CD14-positive monocyte (primary cell): ENCODE measurements around the gene SSNA1. TPM values are rescaled to one million over a fixed set of nuclear protein-coding genes. Genes with fewer than 3 reads are reported as not detected.
A peak's percentile ranks its signal among the peaks of the same experiment; 100 is the strongest.

ENCODE experiments used
- DNase-seq, 3 donors: peaks; one replicate each; pipeline ENCODE4 v3.0.0-alpha.2; 2011 to 2022
- H2AFZ ChIP-seq: 2 replicates; pipeline ENCODE4 v1.6.0; 2012; ENCODE audit warnings: mild to moderate bottlenecking, low read depth, low read length, inconsistent platforms; ENCODE audit not compliant: insufficient read depth, poor library complexity, severe bottlenecking
- H3K27ac ChIP-seq, 2 donors: 1 replicate in 1 of 2; 2 replicates in 1 of 2; pipeline ENCODE4 v1.5.1; 2012 to 2013; ENCODE audit warnings: low read length in 2 of 2, control low read depth in 1 of 2, inconsistent platforms in 1 of 2, low read depth in 1 of 2, mild to moderate bottlenecking in 1 of 2
- H3K27me3 ChIP-seq, 2 donors: one replicate each; pipeline versions ENCODE4 v1.6.0 to v1.6.1; 2011 to 2013; ENCODE audit warnings: low read length in 2 of 2; ENCODE audit not compliant: control insufficient read depth in 2 of 2, insufficient read depth in 2 of 2
- H3K36me3 ChIP-seq, 2 donors: replicated peaks in 1 of 2; 1 replicate in 1 of 2; 2 replicates in 1 of 2; pipeline versions ENCODE4 v1.5.1 to v1.6.1; 2012 to 2013; ENCODE audit warnings: low read length in 2 of 2, control low read depth in 1 of 2, inconsistent platforms in 1 of 2, mild to moderate bottlenecking in 1 of 2; ENCODE audit not compliant: insufficient read depth in 2 of 2, control insufficient read depth in 1 of 2
- H3K4me1 ChIP-seq, 2 donors: 1 replicate in 1 of 2; 2 replicates in 1 of 2; pipeline versions ENCODE4 v1.5.1 to v1.6.1; 2012 to 2013; ENCODE audit warnings: low read length in 2 of 2, control low read depth in 1 of 2, inconsistent platforms in 1 of 2, mild to moderate bottlenecking in 1 of 2, moderate library complexity in 1 of 2; ENCODE audit not compliant: insufficient read depth in 2 of 2, control insufficient read depth in 1 of 2
- H3K4me2 ChIP-seq: replicated peaks from 2 replicates; pipeline ENCODE3; 2012; ENCODE audit warnings: low read length, moderate library complexity, mild to moderate bottlenecking; ENCODE audit not compliant: poor library complexity, severe bottlenecking; ENCODE audit errors: extremely low read depth
- H3K4me3 ChIP-seq, 3 experiments: fragments of 200-600 bp in 1 of 3; sonication (generic) in 1 of 3; replicated peaks in 1 of 3; 1 replicate in 2 of 3; 2 replicates in 1 of 3; pipeline ENCODE4 v1.5.1; 2011 to 2013; ENCODE audit warnings: low read length in 3 of 3, mild to moderate bottlenecking in 3 of 3, control low read depth in 2 of 3, low read depth in 2 of 3, inconsistent platforms in 1 of 3, moderate library complexity in 1 of 3
- H3K79me2 ChIP-seq: 2 replicates; pipeline ENCODE4 v1.6.0; 2012; ENCODE audit warnings: mild to moderate bottlenecking, control low read depth, inconsistent platforms, low read length, moderate library complexity; ENCODE audit not compliant: insufficient read depth
- H3K9ac ChIP-seq: 2 replicates; pipeline ENCODE4 v1.6.0; 2017; ENCODE audit warnings: low read length, mild to moderate bottlenecking; ENCODE audit not compliant: insufficient read depth, poor library complexity, severe bottlenecking
- H3K9me3 ChIP-seq, 2 donors: replicated peaks in 1 of 2; 1 replicate in 1 of 2; 2 replicates in 1 of 2; pipeline versions ENCODE4 v1.5.1 to v1.6.1; 2012 to 2013; ENCODE audit warnings: low read length in 2 of 2, control low read depth in 1 of 2; ENCODE audit not compliant: control insufficient read depth in 1 of 2, insufficient read depth in 1 of 2
- H4K20me1 ChIP-seq: 2 replicates; pipeline ENCODE4 v1.6.0; 2012; ENCODE audit warnings: mild to moderate bottlenecking, low read length, control low read depth, moderate library complexity; ENCODE audit not compliant: insufficient read depth
- H3K27ac Mint-ChIP-seq, 7 donors: one replicate each; pipeline ENCODE4 v1.8.0; 2020; ENCODE audit warnings: mild to moderate bottlenecking in 7 of 7, mixed read lengths in 7 of 7, moderate library complexity in 6 of 7, inconsistent platforms in 2 of 7
- H3K27me3 Mint-ChIP-seq, 3 donors: one replicate each; pipeline ENCODE4 v1.8.0; 2021 to 2022; ENCODE audit warnings: low read depth in 3 of 3, mild to moderate bottlenecking in 3 of 3, mixed read lengths in 3 of 3, moderate library complexity in 3 of 3, inconsistent platforms in 1 of 3
- H3K36me3 Mint-ChIP-seq, 2 donors: one replicate each; pipeline ENCODE4 v1.8.0; 2020; ENCODE audit warnings: mixed read lengths in 2 of 2, inconsistent platforms in 1 of 2, mild to moderate bottlenecking in 1 of 2
- H3K4me1 Mint-ChIP-seq: one replicate; pipeline ENCODE4 v1.8.0; 2020; ENCODE audit warnings: mild to moderate bottlenecking, mixed read lengths
- H3K4me3 Mint-ChIP-seq, 2 donors: one replicate each; pipeline ENCODE4 v1.8.0; 2020; ENCODE audit warnings: mild to moderate bottlenecking in 2 of 2, mixed read lengths in 2 of 2, moderate library complexity in 1 of 2
- H3K9me3 Mint-ChIP-seq, 7 donors: one replicate each; pipeline ENCODE4 v1.8.0; 2020 to 2022; ENCODE audit warnings: mixed read lengths in 7 of 7, mild to moderate bottlenecking in 6 of 7, moderate library complexity in 6 of 7, inconsistent platforms in 2 of 7
- CTCF ChIP-seq: fragments of 200-600 bp; IDR thresholded peaks from one replicate; pipeline ENCODE4 v1.8.0; 2022; ENCODE audit warnings: antibody characterized with exemption, mild to moderate bottlenecking
- WGBS: methylation state at CpG from one replicate; pipeline ENCODE4 v1.1.5; 2013; ENCODE audit warnings: missing lambda C conversion rate; ENCODE audit not compliant: insufficient coverage; 5-methylcytosine and 5-hydroxymethylcytosine counted together
- intact Hi-C, 2 donors: fragments of 100-400 bp; cut with micrococcal nuclease; formaldehyde crosslinking; loops; one replicate each; pipeline versions ENCODE4 v1.15.0 to v1.15.1; 2023
- polyA plus RNA-seq, 3 donors: library from polyadenylated mRNA; depleted of rRNA in 1 of 3; unstranded in 2 of 3; stranded (reverse) in 1 of 3; fragments of 300-500 nt in 2 of 3; fragments of >200 nt in 1 of 3; fragmentation: Illumina TruSeq in 2 of 3; gene quantifications; 1 replicate in 2 of 3; 2 replicates in 1 of 3; pipeline ENCODE4 v1.2.3, GENCODE V29; 2012 to 2021

SSNA1 gene
- polyA plus RNA-seq, 3 donors = 87.0 to 118 (median 98.3) TPM

- peak overlapping the region; percentile 46 for H2AFZ ChIP-seq
Observed at GRCh38 chr9:137162505-137163364, 25.7 kb upstream of the SSNA1 start.

GRCh38 chr9:137163365-137163715 lies 25.1 kb upstream of the SSNA1 start:
- Histone ChIP-seq H3K4me2 (peak overlapping the region; percentile 58), H3K79me2 (no peaks in the 10 kb centered on the region), H4K20me1 (no peaks in the 10 kb centered on the region), H2AFZ (peak overlapping the region; percentile 46), H3K9ac (no peak overlapping the region), H3K4me3 (peak overlapping the region in 2 of 3 experiments; percentile 7 to 44), H3K4me1 (peaks cover 3 to 10% of the 10 kb centered on the region in 2 donors), H3K27me3 (peaks cover 8 to 86% of the 10 kb centered on the region in 2 donors), H3K27ac (no peak overlapping the region), H3K36me3 (no peaks in the 10 kb centered on the region), H3K9me3 (peaks cover 0 to 12% of the 10 kb centered on the region in 2 donors)
- Mint-ChIP-seq H3K9me3 (peaks cover 0 to 20% (median 5%) of the 10 kb centered on the region in 7 donors), H3K27me3 (peaks cover 64 to 97% (median 86%) of the 10 kb centered on the region in 3 donors), H3K4me1 (peaks cover 6% of the 10 kb centered on the region), H3K4me3 (peak overlapping the region; percentile 48 to 84), H3K27ac (no peak overlapping the region), H3K36me3 (no peaks in the 10 kb centered on the region)
- no peak for DNase-seq
- TF ChIP-seq CTCF = no peak
- WGBS = 37% methylated on average over 22 of the region's 26 CpGs
- intact Hi-C loops = no loop called here

More at GRCh38 chr9:137162505-137163364, 25.7 kb upstream of the SSNA1 start:
- Mint-ChIP-seq H3K27me3 (peaks cover 70 to 97% (median 87%) of the 10 kb centered on the region in 3 donors), H3K4me1 (peaks cover 6% of the 10 kb centered on the region), H3K4me3 (peak overlapping the region; percentile 48 to 84), H3K27ac (no peak overlapping the region), H3K9me3 (peaks cover 0 to 20% (median 5%) of the 10 kb centered on the region in 7 donors), H3K36me3 (no peaks in the 10 kb centered on the region)
- peak overlapping the region in 2 of 3 experiments; percentile 7 to 44 for H3K4me3 ChIP-seq
- H4K20me1 ChIP-seq = no peaks in the 10 kb centered on the region
- DNase-seq = no peak
- TF ChIP-seq CTCF = no peak
- intact Hi-C loops = no loop called here
- H3K27me3 ChIP-seq = peaks cover 8 to 92% of the 10 kb centered on the region in 2 donors
- H3K36me3 ChIP-seq = no peaks in the 10 kb centered on the region
- WGBS = 10% methylated on average over 70 of the region's 74 CpGs
- no peak overlapping the region for H3K9ac ChIP-seq
- H3K79me2 ChIP-seq = no peaks in the 10 kb centered on the region
- peaks cover 3 to 10% of the 10 kb centered on the region in 2 donors for H3K4me1 ChIP-seq
- no peak overlapping the region for H3K27ac ChIP-seq
- H3K9me3 ChIP-seq = peaks cover 0 to 12% of the 10 kb centered on the region in 2 donors
- H3K4me2 ChIP-seq = peak overlapping the region; percentile 58
